Renal cortical epithelial cell (primary cell): ENCODE measurements around the gene AHRR. TPM values are rescaled to one million over a fixed set of nuclear protein-coding genes. Genes with fewer than 3 reads are reported as not detected.

ENCODE experiments used
- DNase-seq: peaks from one replicate; pipeline ENCODE4 v3.0.0-alpha.2; 2011; ENCODE audit warnings: low read depth
- total RNA-seq: library from RNA; depleted of rRNA; stranded (reverse); fragments of >200 nt; gene quantifications from 2 replicates; pipeline ENCODE4 v1.2.3, GENCODE V29; 2014

AHRR gene
- total RNA-seq, 1 donor from 2014 or later, result 2.4 TPM

GRCh38 chr5:428754-429452, 107.4 kb downstream of the AHRR start:
- no peak for DNase-seq

DNA sequence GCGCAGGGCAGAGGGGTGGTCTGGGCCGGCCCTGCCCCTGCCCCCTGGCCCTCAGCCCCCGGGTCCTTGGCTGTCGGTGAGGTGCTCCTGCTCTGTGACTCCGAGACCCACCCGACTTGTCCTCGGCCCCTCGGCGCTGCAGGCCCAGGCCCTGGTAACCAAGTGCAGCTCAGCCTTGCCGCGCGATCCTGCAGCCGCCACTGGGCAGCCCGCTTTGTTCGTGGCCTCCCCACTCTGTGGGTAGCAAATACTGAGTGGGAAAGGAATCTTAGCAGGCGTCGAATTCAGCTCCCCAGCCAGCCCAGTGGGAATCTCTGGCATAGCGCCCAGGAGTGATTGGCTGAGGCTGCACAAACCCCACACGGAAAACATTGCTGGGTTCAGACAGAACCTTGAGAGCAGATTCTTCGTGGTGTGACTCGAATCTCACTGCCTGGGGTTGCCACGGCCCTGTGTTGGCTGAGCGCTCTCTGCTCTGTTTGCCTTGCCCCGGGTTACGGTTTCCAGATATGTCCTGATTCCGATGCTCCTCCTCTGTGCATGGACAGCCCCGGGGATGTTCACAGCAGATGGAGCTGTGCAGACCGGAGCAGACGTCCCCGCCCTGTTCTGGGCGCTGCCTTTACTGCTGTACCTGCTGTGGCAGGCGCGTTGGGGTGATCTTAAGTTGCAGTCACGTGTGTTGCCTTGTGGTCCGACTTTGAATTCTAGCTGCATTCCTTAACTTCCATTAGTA, 108.1 kb downstream of the AHRR start:
- DNase-seq, result no peak

DNA sequence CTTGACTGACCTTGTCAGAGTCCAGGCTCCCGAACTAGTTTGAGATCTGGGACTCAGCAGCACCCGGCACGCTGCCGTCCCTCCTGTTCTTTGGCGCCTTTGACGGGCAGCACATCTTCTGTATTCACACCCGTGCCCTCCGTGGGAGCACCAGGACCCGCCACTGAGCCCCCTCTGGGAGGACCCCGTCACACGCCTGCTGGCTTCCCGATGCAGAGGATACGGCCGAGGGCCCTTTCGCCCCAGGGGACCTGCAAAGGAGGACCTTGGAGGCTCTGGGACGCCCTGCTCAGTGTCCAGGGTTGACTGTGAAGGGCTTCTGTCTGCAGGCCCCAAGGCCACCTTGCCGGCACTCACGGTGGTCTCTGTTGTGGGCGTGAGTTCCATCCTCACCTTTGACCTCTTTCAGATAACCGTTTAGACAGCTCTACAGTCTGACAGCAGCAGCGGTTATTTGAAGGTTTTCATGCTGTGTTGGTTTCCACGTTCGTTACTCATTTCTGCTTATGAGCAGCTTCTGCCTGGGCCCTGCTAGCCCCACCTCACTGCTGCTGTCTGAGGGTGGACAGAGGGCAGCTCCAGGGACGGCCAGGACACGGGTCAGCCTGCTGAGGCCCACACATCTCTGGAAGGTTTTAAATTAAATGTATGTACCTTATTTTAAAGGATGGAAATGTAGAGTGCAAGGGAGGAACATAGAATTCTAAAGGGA, 108.9 kb downstream of the AHRR start:
- no peak for DNase-seq

- no peak for DNase-seq
Observed at GRCh38 chr5:431001-431710, 109.6 kb downstream of the AHRR start.

GRCh38 chr5:431711-432050, 110.2 kb downstream of the AHRR start:
- no peak for DNase-seq

DNA sequence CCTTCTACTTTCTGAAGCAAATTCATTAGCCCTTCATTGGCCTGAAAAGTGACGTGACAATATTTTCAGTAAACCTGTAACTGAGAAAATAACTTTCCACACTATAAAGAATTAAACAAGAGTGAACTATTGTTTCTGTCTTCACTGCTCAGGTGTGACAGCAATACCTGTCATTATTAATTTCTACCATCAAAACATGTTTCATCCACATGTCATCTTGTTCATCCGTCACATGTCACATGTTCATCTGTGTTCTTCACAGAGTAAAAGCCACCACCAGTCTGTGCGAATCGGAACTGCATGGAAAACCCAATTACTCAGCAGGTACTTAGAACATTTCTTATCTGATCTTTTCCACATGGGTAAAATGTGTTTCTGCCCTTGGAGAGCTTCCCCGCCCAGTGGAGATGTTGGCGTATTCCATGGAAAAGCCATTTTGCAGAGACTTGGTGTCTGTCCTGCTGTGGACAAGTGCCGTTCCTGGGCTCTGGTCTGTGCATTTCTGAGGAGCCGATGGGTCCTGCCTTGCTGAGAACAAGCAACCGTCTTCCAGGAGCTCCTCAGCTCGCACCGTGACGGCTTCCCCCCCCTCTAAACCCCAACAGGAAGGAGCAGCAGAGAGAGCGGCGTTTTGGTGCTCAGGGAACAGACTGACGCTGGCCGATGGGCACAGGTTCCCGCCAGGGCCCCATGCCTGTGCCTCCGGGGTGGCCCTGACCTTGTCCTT, 110.8 kb downstream of the AHRR start:
- no peak for DNase-seq

DNA sequence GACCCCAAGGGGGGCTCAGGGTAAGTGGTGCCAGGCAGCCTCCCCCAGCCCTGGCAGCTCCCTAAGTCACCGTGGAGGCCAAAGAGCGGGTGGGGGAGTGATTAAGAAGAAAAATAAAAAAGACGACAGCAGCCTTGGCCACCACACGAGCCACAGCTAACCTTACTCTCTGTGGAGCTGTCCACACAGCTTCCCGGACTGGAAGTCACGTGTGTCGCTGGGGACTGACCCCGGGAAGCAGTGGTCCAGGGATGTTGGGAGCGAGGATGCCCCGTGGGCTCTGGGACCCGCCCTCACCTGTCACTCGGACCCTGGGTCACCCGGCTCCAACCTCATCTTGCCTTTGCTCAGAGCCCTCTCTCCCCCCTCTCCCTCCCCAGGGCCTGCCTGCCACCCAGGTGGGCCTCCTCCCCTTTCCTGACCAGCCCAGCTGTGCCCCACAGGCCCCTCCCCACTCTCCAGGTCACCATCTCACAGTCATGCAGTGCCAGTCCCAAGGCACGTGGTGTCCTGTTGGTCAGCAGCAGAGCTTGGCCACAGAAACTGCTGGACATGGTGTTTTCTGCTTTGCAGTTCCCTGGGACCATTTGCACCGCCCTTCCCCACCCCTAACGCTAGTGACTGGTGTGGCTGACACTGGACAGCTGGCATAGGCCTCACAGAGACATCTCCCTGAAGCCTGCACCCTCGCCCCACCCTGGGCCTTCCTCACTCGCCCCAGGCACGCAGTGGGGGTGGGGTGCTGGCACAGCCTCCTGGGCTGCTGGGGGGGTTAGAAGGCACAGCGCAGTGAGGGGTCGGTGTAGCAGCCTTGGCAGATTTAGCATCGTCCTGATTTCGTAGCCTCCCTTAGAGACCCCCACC, 111.6 kb downstream of the AHRR start:
- no peak for DNase-seq

DNA sequence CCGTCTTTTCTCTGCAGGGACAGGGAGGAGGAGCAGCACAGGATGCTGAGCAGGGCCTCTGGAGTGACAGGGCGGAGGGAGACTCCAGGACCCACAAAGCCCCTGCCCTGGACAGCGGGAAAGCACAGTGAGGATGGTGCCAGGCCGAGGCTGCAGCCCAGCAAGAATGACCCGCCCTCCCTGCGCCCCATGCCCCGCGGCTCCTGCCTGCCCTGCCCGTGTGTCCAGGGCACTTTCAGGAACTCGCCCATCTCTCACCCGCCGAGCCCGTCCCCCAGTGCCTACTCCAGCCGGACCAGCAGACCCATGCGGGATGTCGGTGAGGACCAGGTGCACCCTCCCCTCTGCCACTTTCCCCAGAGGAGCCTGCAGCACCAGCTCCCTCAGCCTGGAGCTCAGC, 112.3 kb downstream of the AHRR start:
- no peak for DNase-seq

- no peak for DNase-seq
Observed at GRCh38 chr5:434443-435146, 113.1 kb downstream of the AHRR start.

DNA sequence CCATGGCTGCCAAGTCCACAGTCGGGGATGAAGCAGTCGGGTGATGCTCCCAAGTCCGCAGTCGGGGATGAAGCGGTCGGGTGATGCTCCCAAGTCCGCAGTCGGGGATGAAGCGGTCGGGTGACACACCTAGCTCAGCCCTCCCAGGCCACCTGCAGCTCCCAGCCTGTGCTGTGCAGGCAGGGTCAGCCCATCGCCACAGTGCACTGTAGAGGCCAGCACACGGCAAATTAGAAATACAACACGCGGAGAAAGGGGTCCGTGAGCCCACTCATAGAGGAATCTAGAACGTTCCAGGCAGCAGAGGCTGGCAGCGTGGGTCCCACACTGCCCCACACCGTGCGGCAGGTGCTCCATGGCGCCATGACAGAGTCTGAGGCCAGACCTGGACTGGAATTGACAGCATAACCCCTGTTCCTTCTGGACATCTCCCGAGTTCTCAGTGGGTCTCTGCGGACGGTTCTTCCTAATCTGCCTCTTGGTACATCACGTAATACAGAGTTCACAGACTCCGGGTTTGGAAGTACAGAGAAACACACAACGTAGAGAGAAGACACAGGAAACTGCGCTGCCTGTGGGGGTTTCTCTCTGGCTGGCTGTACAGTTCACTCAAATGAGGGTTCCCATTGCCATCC, 113.8 kb downstream of the AHRR start:
- no peak for DNase-seq

DNA sequence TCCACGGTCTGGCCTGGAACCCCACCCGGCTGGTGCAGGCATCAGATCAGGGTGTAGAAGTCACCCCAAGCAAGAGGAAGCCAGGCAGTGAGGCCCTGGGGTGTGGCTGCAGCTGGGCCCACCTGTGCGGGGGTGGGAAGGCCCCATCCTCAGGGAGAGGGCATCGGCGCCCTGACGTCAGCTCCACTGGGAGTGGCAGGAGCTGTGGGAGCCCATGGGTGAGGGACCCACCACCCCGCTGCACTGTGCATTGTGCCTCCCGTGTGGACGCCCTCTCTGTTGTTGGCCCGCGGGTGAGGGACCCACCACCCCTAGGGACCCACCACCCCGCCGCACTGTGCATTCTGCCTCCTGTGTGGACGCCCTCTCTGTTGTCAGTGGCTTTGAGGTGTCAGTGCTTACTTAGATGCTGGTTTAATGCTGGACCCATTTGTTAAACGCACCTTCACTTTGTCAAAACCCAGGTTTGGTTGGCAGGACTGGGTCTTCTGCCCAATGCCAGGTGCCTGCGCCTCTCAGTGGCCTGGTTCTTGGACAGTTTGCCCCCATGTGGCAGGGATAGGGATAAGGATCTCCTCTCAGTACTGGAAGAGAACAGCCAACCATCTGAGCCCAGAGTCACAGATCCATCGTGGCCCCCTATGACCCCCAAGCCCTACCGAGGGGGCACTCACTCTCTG, 114.6 kb downstream of the AHRR start:
- no peak for DNase-seq

DNA sequence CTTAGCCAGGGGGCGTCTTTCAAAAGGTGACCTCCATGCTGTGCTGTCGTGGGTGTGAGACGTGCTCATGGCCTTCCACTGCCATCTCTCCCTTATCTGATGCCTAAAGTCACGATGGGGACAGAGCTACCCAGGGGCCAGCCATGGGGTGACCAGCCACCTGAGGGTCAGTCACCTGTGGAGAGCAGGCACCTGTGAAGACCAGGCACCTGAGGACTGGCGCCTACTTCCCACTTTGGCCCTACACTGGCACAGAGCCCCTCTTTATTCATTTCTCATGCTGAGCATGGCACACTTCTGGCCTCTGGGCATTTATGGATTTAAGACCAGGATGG, 115.1 kb downstream of the AHRR start:
- DNase-seq, result no peak

- DNase-seq, result no peak
Observed at GRCh38 chr5:437281-437771, 115.8 kb downstream of the AHRR start.

GRCh38 chr5:438481-438981, 117.0 kb downstream of the AHRR start:
- no peak for DNase-seq

GRCh38 chr5:439181-439580, 117.7 kb downstream of the AHRR start:
- no peak for DNase-seq

DNA sequence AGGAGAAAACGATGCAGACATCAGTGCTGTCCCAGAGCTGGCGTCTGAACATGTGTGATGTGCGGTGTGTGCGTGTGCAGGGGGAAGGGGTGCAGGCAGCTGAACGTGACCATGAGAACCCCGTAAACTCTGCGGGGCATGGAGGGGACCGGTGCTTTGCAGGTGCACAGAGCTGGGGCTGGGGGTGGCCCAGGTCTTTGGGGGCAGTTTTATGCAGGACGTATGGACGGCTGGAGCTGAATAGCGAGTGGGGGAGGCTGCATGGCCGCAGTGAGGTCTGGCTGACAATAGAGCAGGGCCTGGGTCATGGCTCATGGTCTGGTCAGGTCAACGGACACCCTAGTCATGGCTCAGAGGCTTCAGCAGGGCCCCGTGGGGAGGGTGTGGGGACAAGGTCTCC, 118.1 kb downstream of the AHRR start:
- no peak for DNase-seq

GRCh38 chr5:440401-441201, 119.1 kb downstream of the AHRR start:
- DNase-seq, result no peak

- DNase-seq, result no peak
Observed at GRCh38 chr5:441996-442334, 120.5 kb downstream of the AHRR start.
